B cell (primary cell): Measurements from ENCODE around the gene GRK1. TPM values are rescaled to one million over a fixed set of nuclear protein-coding genes. Genes with fewer than 3 reads are reported as not detected.

ENCODE experiments used
- ATAC-seq: fragments of 200-7000 bp; cut with Tn5 transposase; one replicate; pipeline ENCODE4 v1.10.0; 2021; ENCODE audit warnings: low read depth, mild to moderate bottlenecking, moderate number of reproducible peaks, moderate library complexity
- CTCF ChIA-PET: fragments of 350-600 bp; sonication (Branson Sonifier 250); formaldehyde crosslinking; loops from one replicate; lab custom pipeline; 2021; ENCODE audit warnings: antibody characterized with exemption, inconsistent platforms; lab: Charles Lee
- POLR2A ChIA-PET: fragments of 350-600 bp; sonication (Branson Sonifier 250); formaldehyde crosslinking; loops from one replicate; lab custom pipeline; 2021; ENCODE audit warnings: antibody characterized with exemption; lab: Charles Lee
- DNase-seq: peaks from one replicate; pipeline ENCODE4 v3.0.0; 2013
- H2AFZ ChIP-seq: 2 replicates; pipeline ENCODE4 v1.6.1; 2012; ENCODE audit warnings: mild to moderate bottlenecking, low read depth, low read length; ENCODE audit not compliant: insufficient read depth, poor library complexity, severe bottlenecking
- H3K27ac ChIP-seq, 2 donors: 1 replicate in 1 of 2; 2 replicates in 1 of 2; pipeline ENCODE4 v1.5.1; 2012 to 2013; ENCODE audit warnings: low read length in 2 of 2, mild to moderate bottlenecking in 2 of 2, moderate library complexity in 1 of 2
- H3K27me3 ChIP-seq, 4 experiments: fragments of 200-600 bp in 1 of 4; sonication (generic) in 1 of 4; replicated peaks in 1 of 4; 1 replicate in 2 of 4; 2 replicates in 2 of 4; pipeline versions ENCODE4 v1.6.1 to v1.7.0; 2013 to 2016; ENCODE audit warnings: low read length in 3 of 4, mild to moderate bottlenecking in 2 of 4, mixed read lengths in 1 of 4, moderate library complexity in 1 of 4; ENCODE audit not compliant: insufficient read depth in 4 of 4, control insufficient read depth in 3 of 4; ENCODE audit errors: control extremely low read depth in 1 of 4
- H3K36me3 ChIP-seq, 2 experiments: replicated peaks in 1 of 2; 1 replicate in 1 of 2; 2 replicates in 1 of 2; pipeline versions ENCODE4 v1.6.1 to v1.7.1; 2013; ENCODE audit warnings: low read length in 1 of 2; ENCODE audit not compliant: insufficient read depth in 2 of 2, control insufficient read depth in 1 of 2; ENCODE audit errors: control extremely low read depth in 1 of 2, extremely low read depth in 1 of 2
- H3K4me1 ChIP-seq, 2 donors: fragments of 200-600 bp in 1 of 2; sonication (generic) in 1 of 2; 1 replicate in 1 of 2; 2 replicates in 1 of 2; pipeline versions ENCODE4 v1.5.1 to v1.6.1; 2013 to 2017; ENCODE audit warnings: low read length in 2 of 2; ENCODE audit not compliant: control insufficient read depth in 2 of 2, insufficient read depth in 2 of 2
- H3K4me2 ChIP-seq: replicated peaks from 2 replicates; pipeline ENCODE3; 2012; ENCODE audit warnings: mild to moderate bottlenecking, low read depth, low read length; ENCODE audit not compliant: poor library complexity, severe bottlenecking
- H3K4me3 ChIP-seq, 5 experiments: fragments of 200-600 bp in 1 of 5; sonication (generic) in 1 of 5; 1 replicate in 3 of 5; 2 replicates in 2 of 5; pipeline versions ENCODE4 v1.5.1 to v1.7.0; 2011 to 2016; ENCODE audit warnings: low read length in 4 of 5, mild to moderate bottlenecking in 4 of 5, low read depth in 2 of 5, control low read depth in 1 of 5, moderate library complexity in 1 of 5; ENCODE audit not compliant: insufficient read depth in 1 of 5; ENCODE audit errors: control extremely low read depth in 1 of 5, extremely low read depth in 1 of 5
- H3K79me2 ChIP-seq: fragments of 200-600 bp; sonication (generic); one replicate; pipeline ENCODE4 v1.6.0; 2016; ENCODE audit warnings: low read length; ENCODE audit not compliant: control insufficient read depth, insufficient read depth
- H3K9ac ChIP-seq: fragments of 200-600 bp; sonication (generic); 2 replicates; pipeline ENCODE4 v1.6.1; 2017; ENCODE audit warnings: mild to moderate bottlenecking, low read length, moderate library complexity
- H3K9me3 ChIP-seq, 3 donors: one replicate each; pipeline versions ENCODE4 v1.6.1 to v1.7.1; 2013; ENCODE audit warnings: low read length in 2 of 3; ENCODE audit not compliant: control insufficient read depth in 2 of 3, insufficient read depth in 1 of 3; ENCODE audit errors: control extremely low read depth in 1 of 3
- H4K20me1 ChIP-seq: 2 replicates; pipeline ENCODE4 v1.6.0; 2012; ENCODE audit warnings: mild to moderate bottlenecking, low read length; ENCODE audit not compliant: insufficient read depth, control insufficient read depth, poor library complexity, severe bottlenecking
- H3K27ac Mint-ChIP-seq: one replicate; pipeline ENCODE4 v1.8.0; 2021; ENCODE audit warnings: mixed read lengths
- H3K27me3 Mint-ChIP-seq: one replicate; pipeline ENCODE4 v1.8.0; 2021; ENCODE audit warnings: mixed read lengths
- H3K4me1 Mint-ChIP-seq: one replicate; pipeline ENCODE4 v1.8.0; 2021; ENCODE audit warnings: mixed read lengths
- H3K4me3 Mint-ChIP-seq: one replicate; pipeline ENCODE4 v1.8.0; 2021; ENCODE audit warnings: mixed read lengths
- H3K9me3 Mint-ChIP-seq: one replicate; pipeline ENCODE4 v1.8.0; 2022; ENCODE audit warnings: mixed read lengths; ENCODE audit not compliant: insufficient read depth
- EZH2 ChIP-seq: IDR thresholded peaks from 2 replicates; pipeline ENCODE4 v1.6.1; 2012; ENCODE audit warnings: borderline replicate concordance, low read depth, mild to moderate bottlenecking, moderate library complexity, low read length; ENCODE audit not compliant: insufficient read depth, poor library complexity, severe bottlenecking
- WGBS: methylation state at CpG from one replicate; pipeline ENCODE4 v1.1.5; 2013; ENCODE audit warnings: missing lambda C conversion rate; ENCODE audit not compliant: insufficient coverage; 5-methylcytosine and 5-hydroxymethylcytosine counted together
- intact Hi-C: fragments of 100-400 bp; cut with micrococcal nuclease; formaldehyde crosslinking; loops from one replicate; pipeline ENCODE4 v1.10.0; 2022
- polyA plus RNA-seq: library from polyadenylated mRNA; depleted of rRNA; stranded (reverse); fragments of >200 nt; gene quantifications from 2 replicates; pipeline ENCODE4 v1.2.3, GENCODE V29; 2012
- total RNA-seq, 2 donors: library from RNA; stranded (reverse); fragments of 120-200 nt in 1 of 2; gene quantifications; 1 replicate in 1 of 2; 2 replicates in 1 of 2; pipeline versions ENCODE4 v1.2.3 to v1.2.4, GENCODE V29; 2013 to 2022
- TF ChIP-seq, protein P1 (sequence below): fragments of 200-600 bp; IDR thresholded peaks from one replicate; pipeline ENCODE4 v1.8.0; 2022; ENCODE audit warnings: antibody characterized with exemption, mild to moderate bottlenecking

GRK1 gene
- total and polyA plus RNA-seq, 2 donors (not counting 1 experiment from before 2014, with no cell fraction given), result not detected

DNA sequence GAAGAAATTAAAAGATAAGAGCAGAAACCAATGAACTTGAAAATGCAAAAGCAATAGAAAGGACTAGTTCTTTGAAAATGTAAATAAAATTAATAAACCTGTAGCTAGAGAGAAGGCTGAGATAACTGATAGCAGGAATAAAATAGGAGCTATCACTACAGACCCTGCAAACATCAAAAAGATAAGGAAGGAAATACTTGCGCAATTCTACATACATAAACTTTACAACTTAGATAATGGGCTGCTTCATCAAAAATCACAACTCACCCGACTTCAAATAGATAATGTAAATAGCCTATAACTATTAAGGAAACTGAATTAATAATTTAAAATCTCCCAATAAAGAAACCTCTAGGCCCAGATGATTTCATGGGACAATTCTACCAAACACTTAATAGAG is 5.5 kb upstream of the GRK1 start:
- Histone ChIP-seq H3K79me2 (no peaks in the 10 kb centered on the region), H2AFZ (no peak overlapping the region), H3K27me3 (peaks cover 0 to 7% (median 0%) of the 10 kb centered on the region in 4 experiments), H3K4me1 (no peaks in the 10 kb centered on the region), H4K20me1 (no peaks in the 10 kb centered on the region), H3K36me3 (no peaks in the 10 kb centered on the region), H3K4me3 (no peak overlapping the region), H3K27ac (no peak overlapping the region), H3K9ac (no peak overlapping the region), H3K9me3 (peaks cover 0 to 20% (median 3%) of the 10 kb centered on the region in 3 donors), H3K4me2 (no peak overlapping the region)
- H3K9me3 Mint-ChIP-seq, result peaks cover 3% of the 10 kb centered on the region
- DNase-seq, result no peak
- no CpG with 5 or more reads among the region's 2 CpGs for WGBS
- no peak overlapping the region for H3K4me3 Mint-ChIP-seq
- CTCF ChIA-PET, result no interaction called here
- POLR2A ChIA-PET, result no interaction called here
- H3K4me1 Mint-ChIP-seq, result no peaks in the 10 kb centered on the region
- intact Hi-C loops, result no loop called here
- no peaks in the 10 kb centered on the region for H3K27me3 Mint-ChIP-seq
- no peak for TF ChIP-seq EZH2
- TF ChIP-seq, protein P1, sequence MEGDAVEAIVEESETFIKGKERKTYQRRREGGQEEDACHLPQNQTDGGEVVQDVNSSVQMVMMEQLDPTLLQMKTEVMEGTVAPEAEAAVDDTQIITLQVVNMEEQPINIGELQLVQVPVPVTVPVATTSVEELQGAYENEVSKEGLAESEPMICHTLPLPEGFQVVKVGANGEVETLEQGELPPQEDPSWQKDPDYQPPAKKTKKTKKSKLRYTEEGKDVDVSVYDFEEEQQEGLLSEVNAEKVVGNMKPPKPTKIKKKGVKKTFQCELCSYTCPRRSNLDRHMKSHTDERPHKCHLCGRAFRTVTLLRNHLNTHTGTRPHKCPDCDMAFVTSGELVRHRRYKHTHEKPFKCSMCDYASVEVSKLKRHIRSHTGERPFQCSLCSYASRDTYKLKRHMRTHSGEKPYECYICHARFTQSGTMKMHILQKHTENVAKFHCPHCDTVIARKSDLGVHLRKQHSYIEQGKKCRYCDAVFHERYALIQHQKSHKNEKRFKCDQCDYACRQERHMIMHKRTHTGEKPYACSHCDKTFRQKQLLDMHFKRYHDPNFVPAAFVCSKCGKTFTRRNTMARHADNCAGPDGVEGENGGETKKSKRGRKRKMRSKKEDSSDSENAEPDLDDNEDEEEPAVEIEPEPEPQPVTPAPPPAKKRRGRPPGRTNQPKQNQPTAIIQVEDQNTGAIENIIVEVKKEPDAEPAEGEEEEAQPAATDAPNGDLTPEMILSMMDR, result no peak
- no peak overlapping the region for H3K27ac Mint-ChIP-seq
- ATAC-seq, result no peak

GRCh38 chr13:113663934-113664333 is 3.1 kb upstream of the GRK1 start:
- no peaks in the 10 kb centered on the region for H4K20me1 ChIP-seq
- Mint-ChIP-seq H3K4me1 (no peaks in the 10 kb centered on the region), H3K27me3 (peaks cover 1% of the 10 kb centered on the region), H3K9me3 (peaks cover 3% of the 10 kb centered on the region), H3K27ac (no peak overlapping the region), H3K4me3 (no peak overlapping the region)
- no peak overlapping the region for H3K27ac ChIP-seq
- H3K4me3 ChIP-seq, result no peak overlapping the region
- WGBS, result 92% methylated on average over 14 of the region's 15 CpGs
- H3K4me1 ChIP-seq, result no peaks in the 10 kb centered on the region
- no peak for ATAC-seq
- ChIA-PET CTCF (no interaction called here), POLR2A (no interaction called here)
- intact Hi-C loops, result no loop called here
- no peaks in the 10 kb centered on the region for H3K79me2 ChIP-seq
- H3K9ac ChIP-seq, result no peak overlapping the region
- H3K9me3 ChIP-seq, result peaks cover 0 to 20% (median 3%) of the 10 kb centered on the region in 3 donors
- no peak for DNase-seq
- H3K27me3 ChIP-seq, result peaks cover 0 to 11% (median 0%) of the 10 kb centered on the region in 4 experiments
- H2AFZ ChIP-seq, result no peak overlapping the region
- no peak overlapping the region for H3K4me2 ChIP-seq
- no peak for TF ChIP-seq EZH2
- TF ChIP-seq, protein P1, result no peak
- H3K36me3 ChIP-seq, result no peaks in the 10 kb centered on the region
